ENCODE results near the gene SERP2. TPM values are rescaled to one million over a fixed set of nuclear protein-coding genes. Genes with fewer than 3 reads are reported as not detected.

SERP2 gene
- total RNA-seq, 1 donor from 2014 or later = 10.6 TPM

- no peak for DNase-seq (ENCODE audit: low spot score)
Measured at GRCh38 chr13:44411841-44412240, 38.2 kb downstream of the SERP2 start.

GRCh38 chr13:44412346-44412935 lies 38.8 kb downstream of the SERP2 start:
- no peak for DNase-seq (ENCODE audit: low spot score)

GRCh38 chr13:44413095-44413494 lies 39.5 kb downstream of the SERP2 start:
- no peak for DNase-seq (ENCODE audit: low spot score)

GRCh38 chr13:44414716-44415115 lies 41.1 kb downstream of the SERP2 start:
- DNase-seq (ENCODE audit: low spot score) = no peak

- DNase-seq (ENCODE audit: low spot score) = no peak
Measured at GRCh38 chr13:44415815-44416214, 42.2 kb downstream of the SERP2 start.

GRCh38 chr13:44416301-44416700 lies 42.7 kb downstream of the SERP2 start:
- DNase-seq (ENCODE audit: low spot score) = no peak

GRCh38 chr13:44416744-44417143 lies 43.1 kb downstream of the SERP2 start:
- DNase-seq (ENCODE audit: low spot score) = no peak

- no peak for DNase-seq (ENCODE audit: low spot score)
Measured at GRCh38 chr13:44417446-44417845, 43.8 kb downstream of the SERP2 start.

- DNase-seq (ENCODE audit: low spot score) = no peak
Measured at GRCh38 chr13:44417876-44418275, 44.3 kb downstream of the SERP2 start.

- DNase-seq (ENCODE audit: low spot score) = peak; percentile 28
Measured at GRCh38 chr13:44420376-44421220, 47.0 kb downstream of the SERP2 start.

- DNase-seq (ENCODE audit: low spot score) = peak; percentile 23
Measured at GRCh38 chr13:44421853-44422525, 48.4 kb downstream of the SERP2 start.

- peak; percentile 28 for DNase-seq (ENCODE audit: low spot score)
Measured at GRCh38 chr13:44422755-44423643, 49.4 kb downstream of the SERP2 start.

GRCh38 chr13:44423824-44424223 lies 50.2 kb downstream of the SERP2 start:
- no peak for DNase-seq (ENCODE audit: low spot score)

- no peak for DNase-seq (ENCODE audit: low spot score)
Measured at GRCh38 chr13:44425041-44425814, 51.6 kb downstream of the SERP2 start.

GRCh38 chr13:44425815-44426078 lies 52.1 kb downstream of the SERP2 start:
- peak; percentile 18 for DNase-seq (ENCODE audit: low spot score)

- DNase-seq (ENCODE audit: low spot score) = no peak
Measured at GRCh38 chr13:44426461-44426860, 52.8 kb downstream of the SERP2 start.

- no peak for DNase-seq (ENCODE audit: low spot score)
Measured at GRCh38 chr13:44429311-44429710, 55.7 kb downstream of the SERP2 start.

- DNase-seq (ENCODE audit: low spot score) = no peak
Measured at GRCh38 chr13:44431150-44431549, 57.5 kb downstream of the SERP2 start.

GRCh38 chr13:44432650-44433049 lies 59.0 kb downstream of the SERP2 start:
- no peak for DNase-seq (ENCODE audit: low spot score)

GRCh38 chr13:44433863-44434765 lies 60.5 kb downstream of the SERP2 start:
- no peak for DNase-seq (ENCODE audit: low spot score)
